PFSK-1 (cell line): ENCODE measurements around the gene KICS2.

ENCODE experiments used
- POLR2AphosphoS5 ChIP-seq: IDR thresholded peaks from 2 replicates; pipeline ENCODE4 v1.6.1; 2012; ENCODE audit warnings: low read depth, mild to moderate bottlenecking, control low read depth, low read length, moderate library complexity
- REST ChIP-seq, 2 experiments: IDR thresholded peaks; 2 replicates each; pipeline versions ENCODE4 v1.6.1 to v1.8.0; 2011 to 2012; ENCODE audit warnings: low read depth in 2 of 2, low read length in 2 of 2, control low read depth in 1 of 2, inconsistent platforms in 1 of 2, mild to moderate bottlenecking in 1 of 2, moderate library complexity in 1 of 2; ENCODE audit not compliant: insufficient read depth in 1 of 2
- SIN3A ChIP-seq: IDR thresholded peaks from 2 replicates; pipeline ENCODE4 v1.6.1; 2012; ENCODE audit warnings: mild to moderate bottlenecking, low read length, moderate library complexity, borderline replicate concordance; ENCODE audit not compliant: insufficient read depth
- TAF1 ChIP-seq: IDR thresholded peaks from 2 replicates; pipeline ENCODE4 v1.6.1; 2012; ENCODE audit warnings: low read length, control low read depth, borderline replicate concordance; ENCODE audit not compliant: insufficient read depth

GRCh38 chr12:64177001-64177400, 45.1 kb downstream of the KICS2 start:
- TF ChIP-seq TAF1 (no peak), POLR2AphosphoS5 (no peak), REST (IDR thresholded peaks at IDR 0.05; ENCODE audit: insufficient read depth in 1 of 2, low read depth in 2 of 2, low read length in 2 of 2) (no peak), SIN3A (no peak)
